H9 (cell line): ENCODE measurements around the gene GGCX. TPM values are rescaled to one million over a fixed set of nuclear protein-coding genes. Genes with fewer than 3 reads are reported as not detected.

Source experiments
- DNase-seq: peaks from one replicate; pipeline ENCODE4 v3.0.0-alpha.2; 2017
- H2AFZ ChIP-seq: one replicate; pipeline ENCODE4 v1.6.1; 2013; ENCODE audit warnings: mild to moderate bottlenecking, low read length, control low read depth, moderate library complexity
- H2AK5ac ChIP-seq: 2 replicates; pipeline ENCODE4 v1.6.1; 2013; ENCODE audit warnings: low read length, control low read depth, mixed read lengths; ENCODE audit not compliant: insufficient read length
- H2BK120ac ChIP-seq: one replicate; pipeline ENCODE4 v1.6.1; 2013; ENCODE audit warnings: low read depth, mild to moderate bottlenecking, low read length, control low read depth, inconsistent platforms; ENCODE audit not compliant: poor library complexity, severe bottlenecking
- H2BK12ac ChIP-seq: 2 replicates; pipeline ENCODE4 v1.6.1; 2013; ENCODE audit warnings: low read length, control low read depth, mixed read lengths, low read depth; ENCODE audit not compliant: insufficient read length
- H2BK15ac ChIP-seq: 2 replicates; pipeline ENCODE4 v1.6.1; 2013; ENCODE audit warnings: low read depth, low read length, control low read depth
- H2BK20ac ChIP-seq: one replicate; pipeline ENCODE4 v1.6.1; 2013; ENCODE audit warnings: low read depth, mild to moderate bottlenecking, low read length, control low read depth, inconsistent platforms; ENCODE audit not compliant: poor library complexity, severe bottlenecking
- H2BK5ac ChIP-seq: 2 replicates; pipeline ENCODE4 v1.6.1; 2013; ENCODE audit warnings: low read length, control low read depth, mixed read lengths; ENCODE audit not compliant: insufficient read length
- H3K14ac ChIP-seq: 2 replicates; pipeline ENCODE4 v1.6.1; 2013; ENCODE audit warnings: low read length, control low read depth; ENCODE audit not compliant: insufficient read depth
- H3K18ac ChIP-seq: 2 replicates; pipeline ENCODE4 v1.6.1; 2013; ENCODE audit warnings: low read depth, mild to moderate bottlenecking, mixed read lengths, low read length, control low read depth; ENCODE audit not compliant: insufficient read length
- H3K23ac ChIP-seq: 2 replicates; pipeline ENCODE4 v1.6.1; 2013; ENCODE audit warnings: low read length, control low read depth, mixed read lengths, low read depth; ENCODE audit not compliant: insufficient read length
- H3K23me2 ChIP-seq: 2 replicates; pipeline ENCODE4 v1.6.1; 2013; ENCODE audit warnings: low read depth, mild to moderate bottlenecking, mixed read lengths, low read length, control low read depth; ENCODE audit not compliant: insufficient read length, poor library complexity, severe bottlenecking
- H3K27ac ChIP-seq: 2 replicates; pipeline ENCODE4 v1.5.1; 2013; ENCODE audit warnings: low read length, control low read depth, mixed read lengths, low read depth; ENCODE audit not compliant: insufficient read length
- H3K27me3 ChIP-seq: 2 replicates; pipeline ENCODE4 v1.6.1; 2013; ENCODE audit warnings: low read length, control low read depth, inconsistent platforms; ENCODE audit not compliant: insufficient read depth
- H3K4ac ChIP-seq: 2 replicates; pipeline ENCODE4 v1.6.1; 2013; ENCODE audit warnings: low read depth, mild to moderate bottlenecking, control low read depth, inconsistent platforms, low read length, moderate library complexity
- H3K4me1 ChIP-seq: 2 replicates; pipeline ENCODE4 v1.6.1; 2013; ENCODE audit warnings: low read length, control low read depth, inconsistent platforms; ENCODE audit not compliant: insufficient read depth
- H3K4me2 ChIP-seq: 2 replicates; pipeline ENCODE4 v1.6.1; 2013; ENCODE audit warnings: low read length, control low read depth, mixed read lengths; ENCODE audit not compliant: insufficient read length, insufficient read depth
- H3K56ac ChIP-seq: 2 replicates; pipeline ENCODE4 v1.6.1; 2013; ENCODE audit warnings: low read depth, mild to moderate bottlenecking, mixed read lengths, low read length, control low read depth; ENCODE audit not compliant: insufficient read length
- H3K79me1 ChIP-seq: 2 replicates; pipeline ENCODE4 v1.6.1; 2013; ENCODE audit warnings: low read depth, mild to moderate bottlenecking, moderate library complexity, low read length, control low read depth, inconsistent platforms; ENCODE audit not compliant: insufficient read depth, poor library complexity, severe bottlenecking
- H3K79me2 ChIP-seq: 2 replicates; pipeline ENCODE4 v1.6.1; 2013; ENCODE audit warnings: low read length, control low read depth, inconsistent platforms; ENCODE audit not compliant: insufficient read depth
- H3K9ac ChIP-seq: 2 replicates; pipeline ENCODE4 v1.6.1; 2013; ENCODE audit warnings: low read length, control low read depth, mixed read lengths; ENCODE audit not compliant: insufficient read length; ENCODE audit errors: extremely low read depth
- H3K9me3 ChIP-seq: one replicate; pipeline ENCODE4 v1.6.1; 2013; ENCODE audit warnings: low read depth, low read length, inconsistent platforms; ENCODE audit not compliant: control insufficient read depth
- H3T11ph ChIP-seq: one replicate; pipeline ENCODE4 v1.6.1; 2013; ENCODE audit warnings: mild to moderate bottlenecking, low read length, control low read depth, inconsistent platforms
- H4K20me1 ChIP-seq: one replicate; pipeline ENCODE4 v1.6.1; 2013; ENCODE audit not compliant: control insufficient read depth, insufficient read length, insufficient read depth
- H4K5ac ChIP-seq: 2 replicates; pipeline ENCODE4 v1.6.1; 2013; ENCODE audit warnings: low read depth, mild to moderate bottlenecking, mixed read lengths, low read length, control low read depth; ENCODE audit not compliant: insufficient read length
- H4K8ac ChIP-seq: replicated peaks from 2 replicates; pipeline ENCODE4 v1.6.1; 2013; ENCODE audit warnings: low read length, control low read depth, mixed read lengths, low read depth; ENCODE audit not compliant: insufficient read length
- H4K91ac ChIP-seq: 2 replicates; pipeline ENCODE4 v1.6.1; 2013; ENCODE audit warnings: low read depth, mild to moderate bottlenecking, moderate library complexity, mixed read lengths, low read length, control low read depth; ENCODE audit not compliant: insufficient read length
- H3K27ac Mint-ChIP-seq, 3 experiments: 2 replicates in 2 of 3; 3 replicates in 1 of 3; pipeline ENCODE4 v1.8.0; 2020 to 2021; ENCODE audit warnings: mixed read lengths in 3 of 3, mild to moderate bottlenecking in 1 of 3, moderate library complexity in 1 of 3
- H3K27me3 Mint-ChIP-seq: 2 replicates; pipeline ENCODE4 v1.8.0; 2021; ENCODE audit warnings: low read depth, mild to moderate bottlenecking, moderate library complexity, mixed read lengths
- H3K36me3 Mint-ChIP-seq, 3 experiments: 2 replicates in 2 of 3; 3 replicates in 1 of 3; pipeline ENCODE4 v1.8.0; 2020 to 2021; ENCODE audit warnings: low read depth in 3 of 3, mixed read lengths in 3 of 3; ENCODE audit not compliant: insufficient read depth in 1 of 3
- H3K4me1 Mint-ChIP-seq, 2 experiments: 2 replicates each; pipeline ENCODE4 v1.8.0; 2020; ENCODE audit warnings: mixed read lengths in 2 of 2
- H3K4me3 Mint-ChIP-seq, 2 experiments: 2 replicates in 1 of 2; 3 replicates in 1 of 2; pipeline ENCODE4 v1.8.0; 2020 to 2021; ENCODE audit warnings: mild to moderate bottlenecking in 2 of 2, mixed read lengths in 2 of 2, moderate library complexity in 1 of 2
- H3K9me3 Mint-ChIP-seq, 2 experiments: 2 replicates in 1 of 2; 3 replicates in 1 of 2; pipeline ENCODE4 v1.8.0; 2020; ENCODE audit warnings: mild to moderate bottlenecking in 2 of 2, mixed read lengths in 2 of 2, moderate library complexity in 1 of 2
- WGBS: extraction: QIAGEN DNeasy Blood & Tissue Kit; methylation state at CpG from one replicate; pipeline ENCODE4 v1.1.7; 2013; ENCODE audit warnings: missing lambda C conversion rate, low lambda C conversion rate, mixed read lengths; ENCODE audit not compliant: insufficient read length; ENCODE audit errors: extremely low coverage; 5-methylcytosine and 5-hydroxymethylcytosine counted together
- total RNA-seq: library from RNA; stranded (reverse); gene quantifications from 2 replicates; pipeline ENCODE4 v1.2.1, GENCODE V29; 2021
- TF ChIP-seq, protein P1 (sequence below): fragments of 200-600 bp; sonication (generic); conservative IDR thresholded peaks from 3 replicates; pipeline ENCODE4 v1.8.0; 2021; ENCODE audit warnings: antibody characterized with exemption, mild to moderate bottlenecking

GGCX gene
- total RNA-seq, 1 experiment from 2014 or later = 32.9 TPM

DNA sequence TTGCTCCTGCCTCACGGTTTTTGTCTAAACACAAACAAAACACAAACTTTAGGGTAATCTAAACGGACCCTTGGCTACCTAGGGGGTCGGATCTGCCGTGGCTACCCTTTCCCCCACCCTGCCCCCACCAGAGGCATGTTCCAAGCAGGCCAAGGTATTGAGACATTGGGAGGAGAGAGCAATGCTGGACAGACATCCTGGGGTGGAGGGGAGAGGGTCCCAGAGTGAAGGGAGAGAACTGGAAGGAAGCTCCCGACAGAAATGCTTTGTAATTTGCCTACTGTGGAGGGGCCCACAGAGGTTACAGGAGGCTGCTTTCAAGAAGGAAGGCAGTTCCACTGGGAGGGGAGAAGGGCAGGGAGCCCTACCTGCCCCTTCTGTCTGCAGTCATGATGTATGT, 36.3 kb downstream of the GGCX start:
- Histone ChIP-seq H2BK12ac (no peak overlapping the region), H2BK15ac (no peak overlapping the region), H2BK20ac (no peak overlapping the region), H4K20me1 (no peaks in the 10 kb centered on the region), H2AK5ac (no peak overlapping the region), H2BK120ac (no peak overlapping the region), H3K9ac (no peak overlapping the region), H3T11ph (no peak overlapping the region), H3K4me2 (no peak overlapping the region), H3K9me3 (no peaks in the 10 kb centered on the region), H3K14ac (no peak overlapping the region), H3K79me1 (no peaks in the 10 kb centered on the region), H3K4ac (no peak overlapping the region), H3K23me2 (no peaks in the 10 kb centered on the region), H3K23ac (no peak overlapping the region), H4K91ac (no peak overlapping the region), H3K79me2 (no peaks in the 10 kb centered on the region), H4K5ac (no peak overlapping the region), H2BK5ac (no peak overlapping the region), H3K27me3 (no peaks in the 10 kb centered on the region), H3K27ac (no peak overlapping the region), H2AFZ (no peak overlapping the region), H3K18ac (no peak overlapping the region), H4K8ac (no peak overlapping the region), H3K4me1 (0 out of 2 replicates have a peak, but pooled peaks cover 5% of the 10 kb centered on the region), H3K56ac (no peak overlapping the region)
- no CpG with 5 or more reads among the region's 5 CpGs for WGBS
- H3K36me3 Mint-ChIP-seq = no peaks in the 10 kb centered on the region
- no peak overlapping the region for H3K4me3 Mint-ChIP-seq
- TF ChIP-seq, protein P1, sequence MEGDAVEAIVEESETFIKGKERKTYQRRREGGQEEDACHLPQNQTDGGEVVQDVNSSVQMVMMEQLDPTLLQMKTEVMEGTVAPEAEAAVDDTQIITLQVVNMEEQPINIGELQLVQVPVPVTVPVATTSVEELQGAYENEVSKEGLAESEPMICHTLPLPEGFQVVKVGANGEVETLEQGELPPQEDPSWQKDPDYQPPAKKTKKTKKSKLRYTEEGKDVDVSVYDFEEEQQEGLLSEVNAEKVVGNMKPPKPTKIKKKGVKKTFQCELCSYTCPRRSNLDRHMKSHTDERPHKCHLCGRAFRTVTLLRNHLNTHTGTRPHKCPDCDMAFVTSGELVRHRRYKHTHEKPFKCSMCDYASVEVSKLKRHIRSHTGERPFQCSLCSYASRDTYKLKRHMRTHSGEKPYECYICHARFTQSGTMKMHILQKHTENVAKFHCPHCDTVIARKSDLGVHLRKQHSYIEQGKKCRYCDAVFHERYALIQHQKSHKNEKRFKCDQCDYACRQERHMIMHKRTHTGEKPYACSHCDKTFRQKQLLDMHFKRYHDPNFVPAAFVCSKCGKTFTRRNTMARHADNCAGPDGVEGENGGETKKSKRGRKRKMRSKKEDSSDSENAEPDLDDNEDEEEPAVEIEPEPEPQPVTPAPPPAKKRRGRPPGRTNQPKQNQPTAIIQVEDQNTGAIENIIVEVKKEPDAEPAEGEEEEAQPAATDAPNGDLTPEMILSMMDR = no peak
- H3K4me1 Mint-ChIP-seq = peaks cover 17 to 22% of the 10 kb centered on the region in 2 experiments
- peaks cover 5% of the 10 kb centered on the region for H3K27me3 Mint-ChIP-seq
- H3K9me3 Mint-ChIP-seq = no peaks in the 10 kb centered on the region
- peak overlapping the region in 1 of 3 experiments; percentile 16; a peak in 3 of 7 replicates for H3K27ac Mint-ChIP-seq
- DNase-seq = no peak
